NB4 (cell line): Measurements from ENCODE around the gene SIL1.

Source experiments
- POLR2A ChIP-seq: IDR thresholded peaks from 2 replicates; pipeline ENCODE4 v1.6.1; 2011; ENCODE audit warnings: mild to moderate bottlenecking; ENCODE audit not compliant: insufficient read length; ENCODE audit errors: extremely low read depth
- TF ChIP-seq, protein P1 (sequence below): IDR thresholded peaks from one replicate; pipeline ENCODE4 v1.5.1; 2012; ENCODE audit warnings: low read depth, low read length
- TF ChIP-seq, protein P2 (sequence below): IDR thresholded peaks from 2 replicates; pipeline ENCODE4 v1.6.1; 2011; ENCODE audit warnings: low read depth, low read length

DNA sequence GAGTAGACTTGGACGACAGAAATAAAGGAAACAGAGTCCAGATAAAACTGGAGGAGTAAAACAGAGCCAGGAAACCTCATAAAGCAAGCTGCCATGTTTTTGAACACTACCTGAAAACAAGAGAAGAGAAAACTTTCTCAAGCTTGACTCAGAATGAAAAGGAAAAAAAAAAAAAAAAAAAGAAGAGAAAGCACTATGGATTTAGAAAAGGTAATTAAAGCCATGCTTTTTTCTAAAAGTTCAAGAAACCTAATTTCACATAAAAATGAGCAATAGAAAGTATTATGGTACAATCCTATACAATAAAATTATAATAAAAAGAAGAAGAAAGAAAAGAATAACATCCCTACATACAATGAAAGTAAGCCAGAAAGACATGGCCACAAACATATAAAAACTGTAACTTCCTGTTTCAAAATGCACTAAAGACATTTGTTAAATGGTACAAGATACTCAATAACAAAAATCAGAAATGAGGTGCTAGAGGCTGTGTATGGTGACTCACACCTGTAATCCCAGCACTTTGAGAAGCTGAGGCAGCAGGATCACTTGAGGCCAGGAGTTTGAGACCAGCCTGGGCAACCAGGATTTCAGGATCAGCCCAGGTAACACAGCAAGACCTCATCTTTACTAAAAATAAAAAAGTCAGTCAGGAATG is 129.5 kb downstream of the SIL1 start:
- TF ChIP-seq, protein P1, sequence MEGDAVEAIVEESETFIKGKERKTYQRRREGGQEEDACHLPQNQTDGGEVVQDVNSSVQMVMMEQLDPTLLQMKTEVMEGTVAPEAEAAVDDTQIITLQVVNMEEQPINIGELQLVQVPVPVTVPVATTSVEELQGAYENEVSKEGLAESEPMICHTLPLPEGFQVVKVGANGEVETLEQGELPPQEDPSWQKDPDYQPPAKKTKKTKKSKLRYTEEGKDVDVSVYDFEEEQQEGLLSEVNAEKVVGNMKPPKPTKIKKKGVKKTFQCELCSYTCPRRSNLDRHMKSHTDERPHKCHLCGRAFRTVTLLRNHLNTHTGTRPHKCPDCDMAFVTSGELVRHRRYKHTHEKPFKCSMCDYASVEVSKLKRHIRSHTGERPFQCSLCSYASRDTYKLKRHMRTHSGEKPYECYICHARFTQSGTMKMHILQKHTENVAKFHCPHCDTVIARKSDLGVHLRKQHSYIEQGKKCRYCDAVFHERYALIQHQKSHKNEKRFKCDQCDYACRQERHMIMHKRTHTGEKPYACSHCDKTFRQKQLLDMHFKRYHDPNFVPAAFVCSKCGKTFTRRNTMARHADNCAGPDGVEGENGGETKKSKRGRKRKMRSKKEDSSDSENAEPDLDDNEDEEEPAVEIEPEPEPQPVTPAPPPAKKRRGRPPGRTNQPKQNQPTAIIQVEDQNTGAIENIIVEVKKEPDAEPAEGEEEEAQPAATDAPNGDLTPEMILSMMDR = no peak
- TF ChIP-seq, protein P2, sequence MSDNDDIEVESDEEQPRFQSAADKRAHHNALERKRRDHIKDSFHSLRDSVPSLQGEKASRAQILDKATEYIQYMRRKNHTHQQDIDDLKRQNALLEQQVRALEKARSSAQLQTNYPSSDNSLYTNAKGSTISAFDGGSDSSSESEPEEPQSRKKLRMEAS = no peak
- TF ChIP-seq POLR2A = no peak
